CD4-positive, alpha-beta T cell treated with Interleukin-6 for 4 hours (primary cell): ENCODE measurements around the gene OTOG.

Source experiments
- DNase-seq: peaks from one replicate; pipeline ENCODE4 v3.0.0-alpha.2; 2020; ENCODE audit warnings: mixed read lengths

Gene OTOG

GRCh38 chr11:17591293-17591692, 44.2 kb downstream of the OTOG start:
- no peak for DNase-seq

DNA sequence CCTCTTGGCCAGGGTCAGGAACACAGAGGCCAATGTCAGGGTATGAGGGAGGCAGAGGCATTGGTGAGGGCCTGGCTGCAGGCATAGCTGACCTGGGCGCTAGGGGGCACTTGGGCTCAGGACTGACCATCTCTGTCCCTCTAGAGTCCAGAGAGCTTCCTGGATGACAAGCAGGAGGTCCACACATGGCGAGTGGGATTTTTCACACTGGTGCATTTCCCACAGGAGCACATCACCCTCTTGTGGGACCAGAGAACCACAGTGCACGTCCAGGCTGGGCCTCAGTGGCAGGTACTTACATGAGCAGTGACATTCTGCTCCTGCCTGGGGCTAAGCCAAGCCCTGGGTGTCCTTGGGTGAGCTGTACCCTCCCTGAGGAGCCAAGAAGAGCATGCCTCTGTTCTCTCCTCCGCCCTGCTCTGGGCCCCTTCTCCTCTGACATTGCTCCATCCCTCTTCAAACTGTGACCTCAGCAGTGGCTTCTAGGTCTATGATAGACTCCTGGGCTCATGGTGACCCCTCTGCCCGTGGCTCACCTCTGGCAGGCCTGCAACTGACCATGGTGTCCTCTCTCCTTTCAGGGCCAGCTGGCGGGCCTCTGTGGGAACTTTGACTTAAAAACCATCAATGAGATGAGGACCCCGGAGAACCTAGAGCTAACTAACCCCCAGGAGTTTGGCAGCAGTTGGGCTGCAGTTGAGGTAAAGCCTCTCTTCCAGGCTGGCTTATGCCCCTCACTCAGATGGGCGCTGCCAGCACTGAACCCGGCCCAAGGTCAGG, 46.6 kb downstream of the OTOG start:
- DNase-seq = no peak

GRCh38 chr11:17594686-17595192, 47.7 kb downstream of the OTOG start:
- no peak for DNase-seq

DNA sequence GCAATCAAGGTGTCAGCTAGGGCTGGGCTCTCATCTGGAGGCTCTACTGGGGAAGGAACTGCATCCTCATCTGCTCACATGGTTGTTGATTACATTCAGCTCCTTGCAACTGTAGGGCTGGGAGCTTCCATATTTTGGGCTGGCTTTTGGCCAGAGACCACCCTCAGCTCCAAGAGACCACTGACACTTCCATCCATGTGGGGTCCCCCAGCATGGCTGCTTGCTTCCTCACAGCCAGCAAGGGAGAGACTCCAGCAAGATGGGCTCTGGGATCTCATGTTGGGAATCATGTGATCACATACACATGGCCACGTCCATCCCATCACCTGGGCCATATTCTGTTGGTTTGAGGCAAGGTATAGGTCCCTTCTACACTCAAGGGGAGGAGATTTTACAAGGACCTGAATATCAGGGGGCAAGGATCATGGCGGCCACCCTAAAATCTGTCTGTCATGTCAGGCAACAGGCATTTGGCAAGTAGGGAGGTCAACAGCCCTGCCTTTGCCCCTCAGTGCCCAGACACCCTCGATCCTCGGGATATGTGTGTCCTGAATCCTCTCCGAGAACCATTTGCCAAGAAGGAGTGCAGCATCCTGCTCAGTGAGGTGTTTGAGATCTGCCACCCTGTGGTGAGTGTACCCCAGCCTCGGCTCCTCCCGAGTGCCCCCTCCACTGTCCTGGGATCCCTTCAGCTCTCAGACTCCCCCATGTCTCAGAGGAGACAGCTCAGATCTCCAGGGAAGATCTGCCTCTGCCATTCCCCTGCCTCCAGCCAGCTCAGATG, 48.7 kb downstream of the OTOG start:
- no peak for DNase-seq

DNA sequence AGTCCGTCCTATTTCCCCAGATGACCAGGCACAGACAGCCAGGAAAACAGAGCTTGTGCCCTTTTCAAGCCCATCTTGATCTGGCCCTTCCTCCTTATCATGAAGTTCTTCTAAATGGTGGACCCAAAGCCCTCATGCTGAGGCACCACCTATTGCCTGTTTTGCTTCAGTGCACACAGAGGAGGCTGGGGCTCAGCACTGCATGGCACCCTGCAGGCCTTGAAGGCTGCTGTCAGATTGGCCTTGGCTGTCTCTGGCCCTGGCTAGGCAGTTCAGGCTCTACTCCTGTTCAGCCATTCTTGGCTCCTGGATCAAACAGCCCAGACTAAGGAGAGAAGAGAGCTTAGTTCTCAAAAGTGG, 49.2 kb downstream of the OTOG start:
- no peak for DNase-seq

- DNase-seq = no peak
Measured at GRCh38 chr11:17596711-17597110, 49.7 kb downstream of the OTOG start.

GRCh38 chr11:17597770-17598169, 50.7 kb downstream of the OTOG start:
- DNase-seq = no peak

- peak; percentile 62 for DNase-seq
Measured at GRCh38 chr11:17598700-17599459, 51.8 kb downstream of the OTOG start.

DNA sequence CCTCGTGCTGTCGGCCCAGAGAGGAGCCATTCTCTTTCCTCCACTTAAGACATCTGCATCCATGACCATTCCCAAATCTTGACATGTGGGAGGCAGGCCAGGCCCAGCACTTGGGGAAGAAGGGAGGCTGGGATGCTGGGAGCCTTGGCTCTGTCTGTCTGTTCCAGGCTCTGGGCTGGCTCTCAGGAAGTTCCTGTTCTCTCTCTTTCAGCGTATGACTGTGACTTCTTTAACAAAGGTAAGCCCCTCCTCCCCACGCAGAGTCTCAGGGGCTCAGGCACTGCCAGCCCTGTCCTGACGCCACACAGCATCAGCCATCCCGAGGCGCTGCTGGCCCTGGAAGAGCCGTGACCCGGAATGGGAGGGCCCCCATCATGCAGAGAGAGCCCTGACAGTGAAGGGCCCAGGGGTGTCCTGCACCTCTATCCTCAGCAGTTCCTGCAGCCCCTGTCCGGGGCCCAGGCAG, 52.4 kb downstream of the OTOG start:
- DNase-seq = no peak

GRCh38 chr11:17600316-17601255, 53.5 kb downstream of the OTOG start:
- DNase-seq = no peak

DNA sequence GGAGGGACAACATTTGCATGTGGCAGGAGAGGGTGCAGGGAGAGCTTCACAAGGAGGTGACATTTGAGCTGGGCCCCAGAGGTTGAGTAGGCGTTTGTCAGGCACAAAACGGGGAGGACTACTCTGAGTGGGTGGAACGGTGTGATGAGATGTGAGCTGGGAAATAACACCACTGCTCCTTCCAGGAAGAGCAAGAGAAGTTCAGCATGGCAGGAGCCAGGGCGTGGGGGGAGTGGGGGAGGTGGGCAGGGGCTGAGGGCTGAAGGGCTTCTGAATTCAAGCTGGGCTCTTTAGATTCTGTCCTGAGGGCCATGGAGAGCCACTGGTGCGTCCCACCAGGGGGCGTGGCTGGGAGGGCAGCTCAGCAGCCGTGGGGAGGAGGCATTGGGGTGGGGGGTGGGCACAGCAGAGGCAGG, 54.2 kb downstream of the OTOG start:
- DNase-seq = no peak

- DNase-seq = no peak
Measured at GRCh38 chr11:17601676-17602075, 54.6 kb downstream of the OTOG start.

- DNase-seq = no peak
Measured at GRCh38 chr11:17602105-17603001, 55.3 kb downstream of the OTOG start.

DNA sequence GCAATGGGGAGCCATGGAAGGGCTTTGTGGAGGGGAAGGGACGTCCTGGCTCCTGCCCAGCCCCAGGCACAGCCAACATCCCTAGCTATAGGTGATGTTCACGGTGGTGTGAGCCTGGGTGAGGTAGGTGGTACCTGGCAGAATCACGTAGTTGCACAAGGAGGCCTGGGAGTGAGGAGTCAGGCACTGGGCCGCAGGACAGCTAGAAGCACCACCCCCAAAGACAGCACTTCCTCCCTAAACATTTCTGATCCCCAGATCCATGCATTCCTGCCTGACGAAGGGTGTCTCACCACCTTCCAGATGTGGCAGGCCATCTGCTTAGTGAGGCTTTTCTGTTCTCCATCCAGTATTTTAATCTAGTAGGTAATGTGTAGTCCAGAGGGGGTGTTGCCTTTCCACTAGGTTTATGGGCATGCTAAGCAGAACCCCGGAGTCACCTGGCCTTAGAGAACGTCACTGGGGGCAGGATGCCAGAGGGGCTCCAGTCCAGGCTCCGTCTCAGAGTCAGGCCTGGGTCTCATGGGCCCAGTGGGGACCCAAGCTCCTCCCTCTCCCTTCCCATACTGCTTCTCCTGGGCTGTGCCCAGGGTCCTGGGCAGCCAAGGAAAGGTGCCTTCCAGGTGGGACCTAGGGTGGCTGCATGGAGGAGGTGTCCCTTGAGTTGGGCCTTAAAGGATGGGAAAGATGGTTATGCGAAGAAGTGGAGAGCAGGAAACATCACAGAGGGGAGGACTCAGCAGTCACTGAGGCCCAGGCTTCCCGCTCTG, 56.2 kb downstream of the OTOG start:
- no peak for DNase-seq

DNA sequence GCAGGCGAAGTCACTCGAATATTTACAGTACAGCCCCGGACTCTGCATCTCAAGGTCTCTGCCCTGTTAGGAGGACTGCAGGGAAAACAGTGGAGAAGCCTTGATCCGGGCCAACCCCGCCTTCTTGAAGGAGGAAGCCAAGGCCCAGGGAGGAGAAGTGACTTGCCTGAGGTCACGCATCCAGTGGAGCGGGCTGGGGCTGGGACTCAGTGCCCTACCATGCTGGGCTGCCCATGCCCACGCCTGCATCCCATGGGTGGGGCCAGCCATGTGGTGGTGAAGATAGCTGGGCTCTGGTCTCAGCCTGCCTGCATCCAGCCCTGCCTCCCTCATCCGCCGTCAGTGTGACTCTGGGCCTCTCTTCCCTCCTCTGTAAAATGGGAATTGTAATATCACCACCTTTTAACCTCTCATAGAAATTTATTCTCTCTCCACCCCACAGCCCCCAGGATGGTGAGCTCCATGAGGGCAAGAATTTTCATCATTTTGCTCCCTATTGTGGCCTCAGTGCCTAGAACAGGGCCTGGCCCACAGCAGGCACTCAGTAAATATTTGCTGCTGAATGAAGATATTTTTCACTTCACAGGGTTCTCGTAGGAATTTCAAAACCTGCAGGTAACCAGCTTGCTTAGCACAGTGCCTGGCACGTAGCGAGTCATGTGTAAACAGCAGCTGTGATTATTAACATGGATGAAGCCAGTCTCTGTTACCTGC, 57.3 kb downstream of the OTOG start:
- DNase-seq = no peak

DNA sequence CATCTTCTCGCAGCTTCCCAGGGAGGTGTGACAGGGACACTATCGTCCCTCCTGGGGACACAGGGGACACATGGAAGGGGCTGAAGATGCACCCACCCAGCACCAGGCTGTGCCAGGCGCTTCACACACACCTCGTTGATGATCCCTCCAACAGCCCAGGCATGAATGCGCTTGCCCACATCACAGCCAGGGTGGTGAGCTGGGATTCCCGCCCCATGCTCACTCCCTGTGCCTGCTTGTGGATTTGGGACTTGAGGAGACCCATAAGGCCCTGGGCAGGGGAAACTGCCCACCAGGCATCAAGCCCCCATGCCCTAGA, 57.8 kb downstream of the OTOG start:
- no peak for DNase-seq

GRCh38 chr11:17605651-17606122, 58.6 kb downstream of the OTOG start:
- no peak for DNase-seq

DNA sequence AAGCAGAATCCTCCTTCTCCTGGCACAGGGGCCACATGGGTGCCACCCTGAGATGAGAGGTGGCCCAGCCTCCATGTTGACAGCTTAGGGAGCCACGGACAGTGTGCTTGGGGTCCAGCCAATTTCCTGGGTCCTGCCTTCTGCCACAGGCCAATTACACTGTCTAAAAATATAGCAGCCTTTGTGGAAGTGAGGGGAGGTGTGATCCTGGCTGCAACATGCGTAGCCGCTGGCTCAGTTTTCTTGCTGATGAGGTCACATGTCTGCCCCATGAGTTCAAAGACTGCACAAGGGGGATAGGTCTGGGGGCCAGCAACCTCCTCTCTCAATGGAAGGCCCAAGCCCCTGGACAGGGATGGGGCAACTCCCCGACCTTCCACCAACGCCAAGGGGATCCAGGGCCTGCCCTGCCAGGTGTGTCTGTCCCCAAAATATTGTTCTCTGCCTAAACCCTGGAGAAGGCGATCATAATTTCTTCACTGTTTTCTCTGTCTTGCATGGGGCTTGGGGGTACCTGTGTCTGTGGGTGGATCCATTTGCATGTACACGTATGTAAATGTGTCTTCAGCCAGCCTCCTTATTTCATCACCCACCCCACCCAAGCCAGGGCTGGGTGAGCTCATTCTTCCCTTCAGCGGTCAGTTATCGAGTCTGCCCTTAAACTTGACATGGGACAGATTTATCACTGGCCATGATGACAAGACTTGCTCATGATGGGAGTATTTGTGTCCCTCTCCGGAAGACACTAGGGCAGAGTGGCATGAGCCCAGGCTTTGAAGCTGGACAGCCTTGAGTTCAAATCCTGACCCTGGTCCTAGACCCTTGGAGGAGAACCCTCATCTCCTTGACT, 59.4 kb downstream of the OTOG start:
- DNase-seq = no peak

DNA sequence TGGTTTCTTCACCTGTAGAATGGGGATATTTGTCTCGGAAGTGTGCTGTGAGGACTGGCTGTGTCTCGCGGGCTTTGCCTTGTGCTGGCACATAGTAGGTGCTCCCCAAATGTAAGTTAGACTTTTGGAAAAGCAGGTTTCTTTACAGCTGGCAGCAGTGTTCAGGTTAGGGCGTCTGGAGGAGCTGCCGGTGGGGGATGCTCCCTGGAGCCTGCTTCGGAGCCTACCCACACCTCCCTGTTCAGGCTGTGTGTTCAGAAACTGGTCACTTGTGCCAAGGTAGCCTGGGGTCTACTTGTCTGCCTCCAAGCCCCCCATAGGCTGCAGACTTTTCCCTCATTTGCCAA, 60.0 kb downstream of the OTOG start:
- no peak for DNase-seq
